Measurements from ENCODE around the gene INPP5E. TPM values are rescaled to one million over a fixed set of nuclear protein-coding genes. Genes with fewer than 3 reads are reported as not detected.

The INPP5E gene
- total RNA-seq, 1 donor from 2014 or later = 35.2 TPM

DNA sequence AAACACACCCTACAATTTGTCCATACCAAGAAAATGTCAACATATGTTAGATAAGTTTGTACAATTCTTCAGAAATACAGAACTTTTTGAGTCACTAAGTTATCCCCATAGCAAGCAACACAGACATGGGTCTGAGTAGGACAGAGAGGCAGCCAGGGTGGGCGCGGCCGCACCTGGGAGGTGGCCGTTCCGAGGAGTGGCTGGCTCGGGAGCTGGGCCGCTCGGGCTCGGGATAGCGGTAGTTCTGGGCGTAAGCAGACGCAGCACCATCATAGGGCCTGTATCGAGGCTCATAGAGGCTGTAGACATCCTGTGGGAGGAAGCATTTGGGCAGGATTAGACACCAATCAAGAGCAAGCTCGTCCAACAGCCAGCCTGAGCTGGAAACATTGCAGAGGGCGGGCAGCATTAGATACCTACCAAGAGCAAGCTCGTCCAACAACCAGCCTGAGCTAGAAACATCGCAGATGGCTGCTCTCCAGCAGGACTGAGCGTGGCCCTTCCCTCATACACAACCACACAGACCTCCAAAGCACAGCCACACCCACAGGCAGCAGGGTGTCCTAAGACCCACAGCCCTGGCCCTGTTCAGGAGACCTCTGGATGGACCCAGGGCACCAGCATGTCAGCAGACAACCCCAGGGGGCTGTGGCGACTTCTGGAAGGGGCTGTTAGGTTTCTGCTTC lies 32.3 kb upstream of the INPP5E start:
- TF ChIP-seq, protein P1, sequence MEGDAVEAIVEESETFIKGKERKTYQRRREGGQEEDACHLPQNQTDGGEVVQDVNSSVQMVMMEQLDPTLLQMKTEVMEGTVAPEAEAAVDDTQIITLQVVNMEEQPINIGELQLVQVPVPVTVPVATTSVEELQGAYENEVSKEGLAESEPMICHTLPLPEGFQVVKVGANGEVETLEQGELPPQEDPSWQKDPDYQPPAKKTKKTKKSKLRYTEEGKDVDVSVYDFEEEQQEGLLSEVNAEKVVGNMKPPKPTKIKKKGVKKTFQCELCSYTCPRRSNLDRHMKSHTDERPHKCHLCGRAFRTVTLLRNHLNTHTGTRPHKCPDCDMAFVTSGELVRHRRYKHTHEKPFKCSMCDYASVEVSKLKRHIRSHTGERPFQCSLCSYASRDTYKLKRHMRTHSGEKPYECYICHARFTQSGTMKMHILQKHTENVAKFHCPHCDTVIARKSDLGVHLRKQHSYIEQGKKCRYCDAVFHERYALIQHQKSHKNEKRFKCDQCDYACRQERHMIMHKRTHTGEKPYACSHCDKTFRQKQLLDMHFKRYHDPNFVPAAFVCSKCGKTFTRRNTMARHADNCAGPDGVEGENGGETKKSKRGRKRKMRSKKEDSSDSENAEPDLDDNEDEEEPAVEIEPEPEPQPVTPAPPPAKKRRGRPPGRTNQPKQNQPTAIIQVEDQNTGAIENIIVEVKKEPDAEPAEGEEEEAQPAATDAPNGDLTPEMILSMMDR (IDR thresholded peaks at IDR 0.05; ENCODE audit: partially characterized antibody, unreplicated experiment) = no peak
- H3K9me3 Mint-ChIP-seq (ENCODE audit: unreplicated experiment) = peaks cover 2% of the 10 kb centered on the region
- no peaks in the 10 kb centered on the region for H3K4me1 Mint-ChIP-seq (ENCODE audit: low read depth, unreplicated experiment)
- no peaks in the 10 kb centered on the region for H3K36me3 Mint-ChIP-seq (ENCODE audit: unreplicated experiment)
- no peak overlapping the region for H3K27ac Mint-ChIP-seq (ENCODE audit: unreplicated experiment)
- H3K27me3 Mint-ChIP-seq (ENCODE audit: unreplicated experiment) = peaks cover 5% of the 10 kb centered on the region
- no peak for DNase-seq
- H3K4me3 Mint-ChIP-seq (ENCODE audit: unreplicated experiment) = no peak overlapping the region

DNA sequence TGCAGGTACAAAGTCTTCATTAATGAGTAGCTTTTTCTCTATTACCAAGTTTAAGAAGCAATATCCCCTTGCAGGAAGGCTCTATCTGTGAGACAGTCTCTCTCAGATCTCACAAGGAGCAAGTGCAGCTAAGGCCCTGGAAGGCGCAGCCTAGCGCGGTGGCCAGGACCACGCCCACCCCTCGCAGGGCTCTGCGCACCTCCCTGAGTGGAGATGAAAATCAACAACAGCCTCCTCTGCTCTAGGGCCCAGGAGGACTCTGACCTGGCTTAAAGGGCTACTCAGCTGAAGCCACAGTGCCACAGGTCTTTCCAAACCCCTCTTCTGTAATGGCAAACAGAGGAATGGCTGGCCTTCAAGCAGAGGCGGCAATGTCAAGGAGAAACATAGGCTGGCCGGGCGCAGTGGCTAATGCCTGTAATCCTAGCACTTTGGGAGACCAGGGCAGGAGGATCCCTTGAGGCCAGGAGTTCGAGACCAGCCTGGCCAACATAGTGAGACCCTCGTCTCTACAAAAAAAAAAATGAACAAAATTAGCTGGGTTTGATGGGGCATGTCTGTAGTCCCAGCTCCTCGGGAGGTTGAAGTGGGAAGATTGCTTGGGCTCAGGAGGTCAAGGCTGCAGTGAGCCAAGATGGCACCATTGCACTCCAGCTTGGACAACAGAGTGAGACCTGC lies 31.3 kb upstream of the INPP5E start:
- H3K4me1 Mint-ChIP-seq (ENCODE audit: low read depth, unreplicated experiment) = no peaks in the 10 kb centered on the region
- peak overlapping the region; percentile 59 for H3K27ac Mint-ChIP-seq (ENCODE audit: unreplicated experiment)
- H3K9me3 Mint-ChIP-seq (ENCODE audit: unreplicated experiment) = peaks cover 2% of the 10 kb centered on the region
- H3K4me3 Mint-ChIP-seq (ENCODE audit: unreplicated experiment) = no peak overlapping the region
- peaks cover 5% of the 10 kb centered on the region for H3K27me3 Mint-ChIP-seq (ENCODE audit: unreplicated experiment)
- TF ChIP-seq, protein P1 (IDR thresholded peaks at IDR 0.05; ENCODE audit: partially characterized antibody, unreplicated experiment) = no peak
- H3K36me3 Mint-ChIP-seq (ENCODE audit: unreplicated experiment) = no peaks in the 10 kb centered on the region
- no peak for DNase-seq

DNA sequence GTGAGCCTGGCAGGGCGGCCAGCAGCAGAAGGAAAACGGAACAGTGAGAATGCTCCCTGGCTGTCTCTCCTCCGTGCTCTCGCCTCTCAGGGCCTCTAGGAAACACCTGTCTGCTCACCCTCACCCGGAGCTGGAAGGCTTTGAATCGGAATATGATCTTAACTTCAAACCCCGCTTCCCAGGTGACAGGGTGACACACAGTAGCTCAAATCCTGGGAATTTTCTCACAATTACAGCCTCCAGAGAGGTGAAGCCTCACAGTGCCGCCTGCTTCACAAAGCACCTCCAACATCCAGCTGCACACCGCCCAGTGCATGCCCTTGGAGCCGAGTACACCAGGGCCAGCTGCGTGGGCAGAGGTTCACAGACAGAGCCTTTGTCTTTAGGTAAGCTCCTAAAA lies 30.7 kb upstream of the INPP5E start:
- Mint-ChIP-seq H3K4me1 (ENCODE audit: low read depth, unreplicated experiment) (no peaks in the 10 kb centered on the region), H3K4me3 (ENCODE audit: unreplicated experiment) (no peak overlapping the region), H3K36me3 (ENCODE audit: unreplicated experiment) (no peaks in the 10 kb centered on the region), H3K27me3 (ENCODE audit: unreplicated experiment) (peaks cover 2% of the 10 kb centered on the region), H3K9me3 (ENCODE audit: unreplicated experiment) (peaks cover 2% of the 10 kb centered on the region), H3K27ac (ENCODE audit: unreplicated experiment) (peak overlapping the region; percentile 59)
- TF ChIP-seq, protein P1 (IDR thresholded peaks at IDR 0.05; ENCODE audit: partially characterized antibody, unreplicated experiment) = no peak
- DNase-seq = no peak

DNA sequence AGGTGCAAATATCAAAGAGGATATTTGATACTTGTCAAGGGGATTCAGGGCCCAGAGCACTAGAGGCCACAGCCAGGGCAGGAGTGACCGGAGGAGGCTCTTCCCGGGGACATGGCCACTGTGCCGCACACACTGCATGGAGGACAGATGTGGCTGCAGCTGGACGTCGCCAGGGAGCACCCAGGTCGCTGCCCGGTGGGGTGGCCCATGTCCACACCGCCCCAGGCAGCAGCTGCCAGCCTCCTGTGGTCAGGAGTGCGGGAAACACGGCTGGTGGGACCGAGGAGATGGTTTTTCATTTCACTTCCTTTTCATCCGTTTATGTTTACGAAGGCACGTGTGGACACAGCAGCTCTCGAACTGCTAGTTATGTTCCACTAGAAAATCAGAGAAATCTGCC lies 28.1 kb upstream of the INPP5E start:
- Mint-ChIP-seq H3K4me1 (ENCODE audit: low read depth, unreplicated experiment) (no peaks in the 10 kb centered on the region), H3K27ac (ENCODE audit: unreplicated experiment) (no peak overlapping the region), H3K27me3 (ENCODE audit: unreplicated experiment) (peaks cover 2% of the 10 kb centered on the region), H3K9me3 (ENCODE audit: unreplicated experiment) (peaks cover 2% of the 10 kb centered on the region), H3K4me3 (ENCODE audit: unreplicated experiment) (no peak overlapping the region), H3K36me3 (ENCODE audit: unreplicated experiment) (no peaks in the 10 kb centered on the region)
- no peak for DNase-seq
- TF ChIP-seq, protein P1 (IDR thresholded peaks at IDR 0.05; ENCODE audit: partially characterized antibody, unreplicated experiment) = no peak

DNA sequence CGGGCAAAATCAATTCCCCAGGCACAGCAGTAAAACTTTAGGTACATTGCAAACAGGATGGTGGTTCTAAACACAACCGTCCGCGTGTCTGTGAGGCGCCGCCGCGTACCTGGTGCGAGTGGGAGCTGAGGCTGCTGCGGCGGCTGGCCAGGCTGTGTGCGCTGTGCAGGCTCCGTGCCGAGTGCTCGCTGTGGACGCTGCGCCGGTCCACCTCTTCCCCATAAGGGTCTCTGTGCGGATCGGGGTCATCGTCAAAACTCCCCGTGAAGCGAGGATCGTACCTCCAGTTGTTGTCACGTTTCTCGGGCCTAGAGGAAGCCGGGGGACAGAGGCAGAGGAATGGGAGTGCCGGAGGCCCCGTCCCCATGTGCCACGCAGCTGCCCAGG lies 26.5 kb upstream of the INPP5E start:
- TF ChIP-seq, protein P1 (IDR thresholded peaks at IDR 0.05; ENCODE audit: partially characterized antibody, unreplicated experiment) = no peak
- H3K4me3 Mint-ChIP-seq (ENCODE audit: unreplicated experiment) = no peak overlapping the region
- H3K36me3 Mint-ChIP-seq (ENCODE audit: unreplicated experiment) = no peaks in the 10 kb centered on the region
- H3K9me3 Mint-ChIP-seq (ENCODE audit: unreplicated experiment) = peaks cover 1% of the 10 kb centered on the region
- DNase-seq = no peak
- no peaks in the 10 kb centered on the region for H3K27me3 Mint-ChIP-seq (ENCODE audit: unreplicated experiment)
- no peaks in the 10 kb centered on the region for H3K4me1 Mint-ChIP-seq (ENCODE audit: low read depth, unreplicated experiment)
- no peak overlapping the region for H3K27ac Mint-ChIP-seq (ENCODE audit: unreplicated experiment)
